CD4-positive, alpha-beta T cell treated with Interleukin-15 for 4 hours (primary cell): ENCODE results near the gene TRIM44.
"Not testable (repeated sequence)": the region's sequence is repeated elsewhere in the genome, so short reads cannot be mapped to it uniquely, and the experiment has no call there.

Experiments used
- DNase-seq: peaks from one replicate; pipeline ENCODE4 v3.0.0-alpha.2; 2020; ENCODE audit warnings: low spot score

Gene TRIM44

DNA sequence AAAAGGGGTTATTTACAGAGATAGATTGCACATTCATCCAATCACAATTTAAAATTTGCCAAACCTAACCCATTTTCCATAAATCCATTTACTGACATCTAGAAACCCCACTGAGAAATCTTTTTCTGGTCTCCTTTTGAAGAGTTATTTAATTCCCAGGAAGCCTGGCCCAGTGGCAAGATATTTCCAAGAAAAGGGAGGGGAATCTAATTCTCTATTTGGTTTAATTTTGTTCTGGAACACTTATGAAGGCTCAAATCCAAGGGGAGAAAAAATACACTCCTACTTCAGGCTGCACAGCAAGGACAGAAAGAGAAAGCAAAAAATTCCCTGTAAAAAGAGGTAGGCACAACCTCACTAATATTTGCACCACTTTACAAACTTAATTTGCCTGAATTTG is 193.1 kb downstream of the TRIM44 start:
- DNase-seq = no peak

DNA sequence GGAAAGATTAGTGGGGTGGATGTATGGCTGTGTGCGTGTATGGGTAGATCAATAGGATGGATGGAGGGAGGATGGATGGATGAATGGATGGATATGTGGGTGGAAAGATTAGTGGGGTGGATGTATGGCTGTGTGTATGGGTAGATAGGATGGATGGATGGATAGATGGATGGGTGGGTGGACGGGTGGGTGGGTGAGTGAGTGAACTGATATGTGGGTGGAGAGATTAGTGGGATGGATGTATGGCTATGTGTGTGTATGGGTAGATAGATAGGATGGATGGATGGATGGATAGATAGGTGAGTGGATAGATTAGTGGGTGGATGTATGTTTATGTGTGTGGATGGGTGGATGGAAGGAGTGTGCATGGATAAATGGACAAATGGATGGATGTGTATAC is 193.7 kb downstream of the TRIM44 start:
- DNase-seq = no peak

- no peak for DNase-seq
These were observed 194.2 kb downstream of the TRIM44 start for GRCh38 chr11:35856756-35857155.

DNA sequence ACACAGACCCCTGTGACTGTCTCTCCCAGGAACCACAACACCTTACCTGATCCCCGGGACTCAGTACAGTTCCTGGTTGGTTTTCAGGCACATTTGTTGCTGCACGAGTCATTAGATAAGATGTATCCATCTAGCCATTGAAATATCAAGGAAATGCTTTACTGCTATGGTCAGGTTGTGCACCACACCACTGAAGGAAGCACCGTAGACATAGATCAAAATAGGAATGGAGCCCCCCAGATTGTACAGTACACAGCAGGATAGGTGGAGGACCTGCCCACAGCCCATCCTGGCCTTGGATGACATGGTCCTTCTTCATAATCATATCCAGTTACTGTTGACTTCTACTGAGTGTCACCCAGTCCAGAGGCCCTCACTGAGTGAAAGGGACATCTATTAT is 195.3 kb downstream of the TRIM44 start:
- no peak for DNase-seq

DNA sequence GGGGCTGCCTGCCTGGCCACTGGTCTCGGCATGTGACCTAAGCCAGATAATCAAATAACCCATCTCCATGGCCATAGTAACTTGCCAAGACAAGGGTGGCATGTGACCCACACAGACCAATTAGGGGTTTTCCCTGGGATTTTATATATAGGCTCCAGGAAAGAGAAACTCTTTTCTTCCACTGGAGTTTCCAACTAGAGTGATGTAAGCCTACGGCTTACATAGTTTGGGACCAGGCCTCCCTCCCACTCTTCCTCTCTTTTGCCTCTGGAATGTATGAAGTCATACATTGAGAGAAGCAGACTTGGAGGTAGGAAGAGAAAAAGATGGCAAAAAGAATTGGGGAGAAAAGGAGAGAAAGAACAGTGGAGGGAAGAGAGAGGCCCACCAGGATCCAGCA is 196.7 kb downstream of the TRIM44 start:
- no peak for DNase-seq

DNA sequence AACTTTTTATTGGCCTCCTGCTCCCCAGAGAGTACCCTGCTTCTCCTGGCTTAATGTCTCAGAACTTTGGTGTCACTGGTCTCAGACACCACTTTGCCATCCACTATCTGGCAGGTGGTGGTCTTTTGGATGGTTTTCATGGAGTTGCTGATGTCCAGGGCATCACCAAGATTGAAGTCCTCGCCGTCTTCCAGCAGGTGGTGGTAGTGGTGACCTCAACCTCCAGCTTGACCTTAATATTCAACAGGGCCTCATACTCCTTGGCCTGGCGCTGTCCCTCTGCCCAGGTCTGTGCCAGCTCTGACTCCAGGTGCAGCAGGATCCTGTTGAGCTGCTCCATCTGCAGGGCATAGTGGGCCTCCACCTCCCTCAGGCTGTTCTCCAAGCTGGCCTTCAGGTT is 197.6 kb downstream of the TRIM44 start:
- DNase-seq = not testable (repeated sequence)

- no peak for DNase-seq
These were observed 198.6 kb downstream of the TRIM44 start for GRCh38 chr11:35861191-35861590.

DNA sequence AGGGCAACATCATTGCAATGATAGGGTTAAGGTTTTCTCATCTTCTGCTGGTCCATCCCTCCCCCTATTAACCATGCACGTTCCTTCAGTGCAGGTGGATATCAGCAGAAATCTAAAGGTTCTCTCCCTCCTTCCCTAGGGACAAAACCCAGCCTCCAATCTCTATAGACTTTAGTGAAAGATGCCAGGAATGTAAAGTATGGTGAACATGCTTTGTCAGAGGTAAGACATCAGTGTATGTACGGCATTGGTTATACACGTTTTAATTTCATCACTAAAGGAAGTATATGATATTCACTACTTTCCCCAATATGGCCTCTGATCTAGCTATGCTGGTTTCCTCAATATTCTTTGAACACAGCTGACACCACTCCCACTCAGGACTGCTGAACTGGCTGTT is 200.1 kb downstream of the TRIM44 start:
- no peak for DNase-seq

- no peak for DNase-seq
These were observed 201.6 kb downstream of the TRIM44 start for GRCh38 chr11:35864131-35864530.

- no peak for DNase-seq
These were observed 204.0 kb downstream of the TRIM44 start for GRCh38 chr11:35866601-35867000.
